Posterior vena cava (tissue), 2 donors: ENCODE data around the gene TACR3. TPM values are rescaled to one million over a fixed set of nuclear protein-coding genes. Genes with fewer than 3 reads are reported as not detected.
"Not testable (repeated sequence)": the region's sequence is repeated elsewhere in the genome, so short reads cannot be mapped to it uniquely, and the experiment has no call there.

Source experiments
- DNase-seq: peaks from one replicate; pipeline ENCODE4 v3.0.0-alpha.2; 2020; ENCODE audit warnings: low spot score
- intact Hi-C, 2 donors: fragments of 100-400 bp; cut with DNase I; formaldehyde crosslinking; loops; one replicate each; pipeline versions ENCODE4 v1.14.1 to v1.14.2; 2022 to 2023
- long read RNA-seq, 2 donors: library from polyadenylated mRNA; unstranded; transcript quantifications; one replicate each; pipeline ENCODE4 v2.0.0, GENCODE V29; 2020 to 2021
- total RNA-seq, 2 donors: library from RNA; stranded (reverse); fragmentation: NEBNext Ultra II Directional; extraction: Animal tissue kit (Norgen Biotek cat#: 25700); gene quantifications; one replicate each; pipeline ENCODE4 v1.2.1, GENCODE V29; 2021
- donor health status: DM: yes; HTN: yes; CAD: no.
- donor health status: DM: yes; HTN: yes; CAD: no.

Gene TACR3
- not detected for total RNA-seq
- long read RNA-seq, donor 1 = 0 reads
- long read RNA-seq, donor 2 = 0 reads

GRCh38 chr4:103719830-103720207 lies at the start of gene TACR3:
Gene TACR3 (minus strand): TSS chr4:103719985. CDS start chr4:103719675, 310 bp downstream.
- intact Hi-C loops = no loop called here

GRCh38 chr4:103757631-103758030 lies 37.8 kb upstream of the TACR3 start:
- intact Hi-C loops = loop anchor here in 1 of 2 donors (1.0 kb wide), 1 partner anchor 11 kb away; no protein-coding TSS in a partner anchor
- DNase-seq = no peak

More at GRCh38 chr4:103719830-103720207, at the start of gene TACR3:
- DNase-seq = no peak

- intact Hi-C loops = no loop called here
- DNase-seq = no peak
These were observed 37.0 kb upstream of the TACR3 start for GRCh38 chr4:103756741-103757140.

GRCh38 chr4:103754844-103755243 lies 35.1 kb upstream of the TACR3 start:
- DNase-seq = no peak
- intact Hi-C loops = no loop called here

GRCh38 chr4:103753868-103754653 lies 34.3 kb upstream of the TACR3 start:
- DNase-seq = peak; percentile 65
- intact Hi-C loops = no loop called here

- intact Hi-C loops, DNase-seq: not testable (repeated sequence)
These were observed 3.4 kb upstream of the TACR3 start for GRCh38 chr4:103723150-103723549.

- intact Hi-C loops = no loop called here
- no peak for DNase-seq
These were observed 1.5 kb upstream of the TACR3 start for GRCh38 chr4:103721251-103721650.

GRCh38 chr4:103720661-103721060 lies 876 bp upstream of the TACR3 start:
- intact Hi-C loops = no loop called here
- DNase-seq = no peak

GRCh38 chr4:103719105-103719829 lies 518 bp downstream of the TACR3 start:
- intact Hi-C loops = no loop called here
- no peak for DNase-seq

GRCh38 chr4:103692615-103693014 lies 27.2 kb downstream of the TACR3 start:
- intact Hi-C loops = no loop called here
- no peak for DNase-seq

- DNase-seq = no peak
These were observed 45.8 kb downstream of the TACR3 start for GRCh38 chr4:103673983-103674382.

GRCh38 chr4:103666764-103667163 lies 53.0 kb downstream of the TACR3 start:
- intact Hi-C loops, DNase-seq: not testable (repeated sequence)

More at GRCh38 chr4:103673983-103674382, 45.8 kb downstream of the TACR3 start:
- intact Hi-C loops = no loop called here

- no peak for DNase-seq
- intact Hi-C loops = no loop called here
These were observed 55.2 kb downstream of the TACR3 start for GRCh38 chr4:103664436-103665075.

- DNase-seq = no peak
- intact Hi-C loops = no loop called here
These were observed 71.2 kb downstream of the TACR3 start for GRCh38 chr4:103648541-103648940.

- intact Hi-C loops = no loop called here
- no peak for DNase-seq
These were observed 73.8 kb downstream of the TACR3 start for GRCh38 chr4:103645991-103646390.

- DNase-seq = no peak
- intact Hi-C loops = no loop called here
These were observed 85.5 kb downstream of the TACR3 start for GRCh38 chr4:103634236-103634635.

GRCh38 chr4:103626296-103626695 lies 93.5 kb downstream of the TACR3 start:
- no peak for DNase-seq
- intact Hi-C loops = no loop called here

GRCh38 chr4:103591841-103592240 lies 127.9 kb downstream of the TACR3 start:
- DNase-seq = no peak
- intact Hi-C loops = no loop called here

GRCh38 chr4:103567591-103567990 lies 152.2 kb downstream of the TACR3 start:
- intact Hi-C loops = no loop called here

GRCh38 chr4:103559178-103559577 lies 160.6 kb downstream of the TACR3 start:
- intact Hi-C loops, DNase-seq: not testable (repeated sequence)

More at GRCh38 chr4:103567591-103567990, 152.2 kb downstream of the TACR3 start:
- DNase-seq = no peak
